ENCODE results near the gene HMBS. TPM values are rescaled to one million over a fixed set of nuclear protein-coding genes. Genes with fewer than 3 reads are reported as not detected.

The HMBS gene
- total RNA-seq, 1 donor from 2014 or later: 21.4 TPM

DNA sequence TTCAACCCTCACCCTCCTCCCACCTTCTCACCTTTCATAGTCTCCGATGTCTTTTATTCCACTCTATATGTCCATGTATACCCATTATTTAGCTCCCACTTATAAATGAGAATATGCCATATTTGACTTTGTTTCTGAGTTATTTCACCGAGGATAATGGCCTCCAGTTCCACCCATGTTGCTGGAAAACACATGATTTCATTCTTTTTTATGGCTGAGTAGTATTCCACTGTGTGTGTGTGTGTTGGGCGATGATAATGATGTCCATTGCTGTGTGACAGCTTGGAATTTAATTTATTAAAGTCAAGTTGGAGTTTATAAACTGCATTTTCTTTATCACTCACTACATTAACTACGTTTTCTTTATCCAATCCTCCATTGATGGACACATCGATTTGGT, 33.5 kb downstream of the HMBS start:
- Mint-ChIP-seq H3K4me3 (ENCODE audit: unreplicated experiment) (no peak overlapping the region), H3K9me3 (ENCODE audit: unreplicated experiment) (no peaks in the 10 kb centered on the region), H3K36me3 (ENCODE audit: low read depth, unreplicated experiment) (peaks cover 18% of the 10 kb centered on the region), H3K4me1 (ENCODE audit: low read depth, unreplicated experiment) (peaks cover 8% of the 10 kb centered on the region), H3K27me3 (ENCODE audit: low read depth, unreplicated experiment) (no peaks in the 10 kb centered on the region), H3K27ac (ENCODE audit: unreplicated experiment) (no peak overlapping the region)
- peaks cover 7% of the 10 kb centered on the region for H4K20me1 ChIP-seq (ENCODE audit: insufficient read depth, low read length)
- no peak overlapping the region for H3K9ac ChIP-seq (ENCODE audit: low read length)
- H3K4me3 ChIP-seq (ENCODE audit: insufficient read depth, low read depth, low read length): no peak overlapping the region
- peaks cover 18% of the 10 kb centered on the region for H3K79me2 ChIP-seq (ENCODE audit: insufficient read depth, low read length)
- H3K27me3 ChIP-seq (ENCODE audit: insufficient read depth, low read length): no peaks in the 10 kb centered on the region
- no peak for DNase-seq (ENCODE audit: low read depth)
- H3K4me2 ChIP-seq (ENCODE audit: low read length): no peak overlapping the region
- no peak for TF ChIP-seq EZH2 (IDR thresholded peaks at IDR 0.05; ENCODE audit: insufficient read depth, low read length)
- TF ChIP-seq, protein P1, sequence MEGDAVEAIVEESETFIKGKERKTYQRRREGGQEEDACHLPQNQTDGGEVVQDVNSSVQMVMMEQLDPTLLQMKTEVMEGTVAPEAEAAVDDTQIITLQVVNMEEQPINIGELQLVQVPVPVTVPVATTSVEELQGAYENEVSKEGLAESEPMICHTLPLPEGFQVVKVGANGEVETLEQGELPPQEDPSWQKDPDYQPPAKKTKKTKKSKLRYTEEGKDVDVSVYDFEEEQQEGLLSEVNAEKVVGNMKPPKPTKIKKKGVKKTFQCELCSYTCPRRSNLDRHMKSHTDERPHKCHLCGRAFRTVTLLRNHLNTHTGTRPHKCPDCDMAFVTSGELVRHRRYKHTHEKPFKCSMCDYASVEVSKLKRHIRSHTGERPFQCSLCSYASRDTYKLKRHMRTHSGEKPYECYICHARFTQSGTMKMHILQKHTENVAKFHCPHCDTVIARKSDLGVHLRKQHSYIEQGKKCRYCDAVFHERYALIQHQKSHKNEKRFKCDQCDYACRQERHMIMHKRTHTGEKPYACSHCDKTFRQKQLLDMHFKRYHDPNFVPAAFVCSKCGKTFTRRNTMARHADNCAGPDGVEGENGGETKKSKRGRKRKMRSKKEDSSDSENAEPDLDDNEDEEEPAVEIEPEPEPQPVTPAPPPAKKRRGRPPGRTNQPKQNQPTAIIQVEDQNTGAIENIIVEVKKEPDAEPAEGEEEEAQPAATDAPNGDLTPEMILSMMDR (IDR thresholded peaks at IDR 0.05; ENCODE audit: insufficient read depth, low read depth, low read length): no peak
- no peaks in the 10 kb centered on the region for H3K36me3 ChIP-seq (ENCODE audit: insufficient read depth, low read length)
- H2AFZ ChIP-seq (ENCODE audit: low read depth, low read length): no peak overlapping the region
- no peak overlapping the region for H3K27ac ChIP-seq (ENCODE audit: low read depth, low read length)
- H3K9me3 ChIP-seq (ENCODE audit: insufficient read depth, low read depth, low read length): no peaks in the 10 kb centered on the region
- peak; percentile 77 for FAIRE-seq
- H3K4me1 ChIP-seq (ENCODE audit: insufficient read depth, low read length): peaks cover 16% of the 10 kb centered on the region

DNA sequence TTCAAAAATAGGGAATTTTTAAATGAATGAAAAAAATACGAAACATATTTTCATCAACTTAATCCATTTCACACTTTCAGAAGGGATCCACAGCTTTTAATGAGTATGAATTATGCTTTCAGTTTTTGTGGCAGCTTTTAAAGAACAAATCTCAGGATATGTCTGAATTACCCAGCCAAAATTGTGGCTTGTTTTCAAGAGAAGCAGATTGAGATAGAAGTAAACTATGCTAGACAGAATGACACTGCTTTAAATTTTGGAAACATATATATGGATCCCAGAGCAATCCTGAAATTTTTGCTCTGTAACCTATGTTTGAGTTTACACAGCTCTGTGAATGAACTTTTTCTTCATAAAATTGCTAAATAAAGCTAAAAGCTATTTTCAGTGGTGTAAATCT, 34.3 kb downstream of the HMBS start:
- FAIRE-seq (no peak), DNase-seq (ENCODE audit: low read depth) (no peak)
- Histone ChIP-seq H2AFZ (ENCODE audit: low read depth, low read length) (no peak overlapping the region), H3K9me3 (ENCODE audit: insufficient read depth, low read depth, low read length) (no peaks in the 10 kb centered on the region), H4K20me1 (ENCODE audit: insufficient read depth, low read length) (peaks cover 7% of the 10 kb centered on the region), H3K4me2 (ENCODE audit: low read length) (no peak overlapping the region), H3K79me2 (ENCODE audit: insufficient read depth, low read length) (peaks cover 22% of the 10 kb centered on the region), H3K27me3 (ENCODE audit: insufficient read depth, low read length) (no peaks in the 10 kb centered on the region), H3K27ac (ENCODE audit: low read depth, low read length) (no peak overlapping the region), H3K4me1 (ENCODE audit: insufficient read depth, low read length) (peaks cover 16% of the 10 kb centered on the region), H3K9ac (ENCODE audit: low read length) (no peak overlapping the region), H3K4me3 (ENCODE audit: insufficient read depth, low read depth, low read length) (no peak overlapping the region), H3K36me3 (ENCODE audit: insufficient read depth, low read length) (peaks cover 1% of the 10 kb centered on the region)
- Mint-ChIP-seq H3K9me3 (ENCODE audit: unreplicated experiment) (no peaks in the 10 kb centered on the region), H3K4me3 (ENCODE audit: unreplicated experiment) (no peak overlapping the region), H3K27ac (ENCODE audit: unreplicated experiment) (no peak overlapping the region), H3K4me1 (ENCODE audit: low read depth, unreplicated experiment) (peaks cover 6% of the 10 kb centered on the region), H3K36me3 (ENCODE audit: low read depth, unreplicated experiment) (peaks cover 17% of the 10 kb centered on the region), H3K27me3 (ENCODE audit: low read depth, unreplicated experiment) (no peaks in the 10 kb centered on the region)
- TF ChIP-seq, protein P1 (IDR thresholded peaks at IDR 0.05; ENCODE audit: insufficient read depth, low read depth, low read length): no peak
- TF ChIP-seq EZH2 (IDR thresholded peaks at IDR 0.05; ENCODE audit: insufficient read depth, low read length): no peak

DNA sequence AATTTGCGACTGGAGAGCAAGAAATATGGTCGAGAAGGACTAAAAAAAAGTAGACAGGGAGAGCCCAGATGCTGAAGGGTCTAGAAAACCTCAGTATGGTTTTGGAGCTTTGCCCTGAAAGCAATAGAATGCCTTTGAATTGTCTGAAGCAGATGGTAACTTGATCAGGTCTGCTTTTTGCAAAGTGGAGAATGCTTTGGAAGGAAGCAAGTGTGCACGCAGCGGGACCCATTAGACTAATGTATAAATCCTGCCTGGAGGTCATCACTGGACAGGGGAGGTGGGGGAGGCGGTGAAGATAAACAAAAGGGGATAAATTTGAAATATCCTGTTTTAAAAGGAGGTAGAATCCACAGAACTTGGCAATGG, 35.9 kb downstream of the HMBS start:
- Histone ChIP-seq H3K4me2 (ENCODE audit: low read length) (peak overlapping the region; percentile 87), H3K79me2 (ENCODE audit: insufficient read depth, low read length) (peaks cover 28% of the 10 kb centered on the region), H3K4me3 (ENCODE audit: insufficient read depth, low read depth, low read length) (peak overlapping the region; percentile 61), H3K9me3 (ENCODE audit: insufficient read depth, low read depth, low read length) (no peaks in the 10 kb centered on the region), H3K27me3 (ENCODE audit: insufficient read depth, low read length) (no peaks in the 10 kb centered on the region), H3K9ac (ENCODE audit: low read length) (peak overlapping the region; percentile 74), H3K27ac (ENCODE audit: low read depth, low read length) (peak overlapping the region; percentile 69), H2AFZ (ENCODE audit: low read depth, low read length) (peak overlapping the region; percentile 81), H4K20me1 (ENCODE audit: insufficient read depth, low read length) (peaks cover 7% of the 10 kb centered on the region), H3K36me3 (ENCODE audit: insufficient read depth, low read length) (peaks cover 7% of the 10 kb centered on the region), H3K4me1 (ENCODE audit: insufficient read depth, low read length) (peaks cover 16% of the 10 kb centered on the region)
- TF ChIP-seq EZH2 (IDR thresholded peaks at IDR 0.05; ENCODE audit: insufficient read depth, low read length): no peak
- TF ChIP-seq, protein P1 (IDR thresholded peaks at IDR 0.05; ENCODE audit: insufficient read depth, low read depth, low read length): no peak
- Mint-ChIP-seq H3K4me3 (ENCODE audit: unreplicated experiment) (peak overlapping the region; percentile 98), H3K27me3 (ENCODE audit: low read depth, unreplicated experiment) (no peaks in the 10 kb centered on the region), H3K9me3 (ENCODE audit: unreplicated experiment) (no peaks in the 10 kb centered on the region), H3K4me1 (ENCODE audit: low read depth, unreplicated experiment) (peaks cover 6% of the 10 kb centered on the region), H3K27ac (ENCODE audit: unreplicated experiment) (peak overlapping the region; percentile 73), H3K36me3 (ENCODE audit: low read depth, unreplicated experiment) (peaks cover 11% of the 10 kb centered on the region)
- peak; percentile 75 for DNase-seq (ENCODE audit: low read depth)
- FAIRE-seq: no peak
